A673 (cell line): Measurements from ENCODE around the gene RNASEL.

Source experiments
- EZH2 ChIP-seq: fragments of 200-600 bp; sonication (generic); IDR thresholded peaks from 2 replicates; pipeline ENCODE4 v1.6.1; 2017; ENCODE audit warnings: borderline replicate concordance, low read depth, mild to moderate bottlenecking, mixed read lengths, antibody characterized with exemption, low read length; ENCODE audit not compliant: poor library complexity, severe bottlenecking
- TF ChIP-seq, protein P1 (sequence below): fragments of 300-800, 200-600 bp; sonication (generic); conservative IDR thresholded peaks from 2 replicates; pipeline ENCODE4 v1.5.1; 2017; ENCODE audit warnings: low read depth, mild to moderate bottlenecking, antibody characterized with exemption, low read length, moderate library complexity, mixed read lengths

DNA sequence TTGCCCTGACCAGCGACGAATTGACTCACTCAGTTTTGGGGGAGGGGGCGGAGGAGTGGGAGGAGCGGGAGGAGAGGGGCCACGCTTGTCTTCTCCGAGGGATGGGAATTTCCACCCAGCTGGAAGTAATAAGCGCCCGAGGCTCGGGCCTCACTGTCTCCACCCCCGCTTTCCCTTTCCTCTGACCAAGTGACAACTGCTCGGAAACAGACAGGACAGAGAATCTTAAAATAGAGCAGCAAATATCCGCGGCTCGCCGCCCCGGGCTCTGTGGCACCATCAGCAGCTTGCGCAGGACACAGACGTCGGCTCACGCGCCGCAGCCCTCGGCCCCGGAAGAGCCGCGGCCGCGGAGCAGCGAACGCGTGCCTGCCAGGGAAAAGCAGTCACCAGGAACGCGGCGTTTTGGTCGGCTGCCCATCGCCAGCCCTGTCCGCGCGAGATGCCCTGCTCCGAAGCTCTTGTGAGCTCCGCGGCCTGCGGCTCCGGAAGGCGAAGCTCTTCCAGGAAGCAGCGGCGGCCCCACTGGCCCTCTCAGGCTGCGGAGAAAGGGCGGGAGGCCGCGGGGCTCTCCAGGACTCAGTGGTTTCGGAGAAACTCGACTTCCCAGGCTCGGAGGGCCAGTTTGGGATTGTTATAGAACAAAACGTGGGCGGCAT, 25.9 kb upstream of the RNASEL start:
- TF ChIP-seq, protein P1, sequence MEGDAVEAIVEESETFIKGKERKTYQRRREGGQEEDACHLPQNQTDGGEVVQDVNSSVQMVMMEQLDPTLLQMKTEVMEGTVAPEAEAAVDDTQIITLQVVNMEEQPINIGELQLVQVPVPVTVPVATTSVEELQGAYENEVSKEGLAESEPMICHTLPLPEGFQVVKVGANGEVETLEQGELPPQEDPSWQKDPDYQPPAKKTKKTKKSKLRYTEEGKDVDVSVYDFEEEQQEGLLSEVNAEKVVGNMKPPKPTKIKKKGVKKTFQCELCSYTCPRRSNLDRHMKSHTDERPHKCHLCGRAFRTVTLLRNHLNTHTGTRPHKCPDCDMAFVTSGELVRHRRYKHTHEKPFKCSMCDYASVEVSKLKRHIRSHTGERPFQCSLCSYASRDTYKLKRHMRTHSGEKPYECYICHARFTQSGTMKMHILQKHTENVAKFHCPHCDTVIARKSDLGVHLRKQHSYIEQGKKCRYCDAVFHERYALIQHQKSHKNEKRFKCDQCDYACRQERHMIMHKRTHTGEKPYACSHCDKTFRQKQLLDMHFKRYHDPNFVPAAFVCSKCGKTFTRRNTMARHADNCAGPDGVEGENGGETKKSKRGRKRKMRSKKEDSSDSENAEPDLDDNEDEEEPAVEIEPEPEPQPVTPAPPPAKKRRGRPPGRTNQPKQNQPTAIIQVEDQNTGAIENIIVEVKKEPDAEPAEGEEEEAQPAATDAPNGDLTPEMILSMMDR: peak; percentile 32; the same call in 1 of the 2 replicates
- TF ChIP-seq EZH2: no peak
